Uterus (tissue), 2 donors: ENCODE data around the gene PSMA6.
"Not testable (repeated sequence)": the region's sequence is repeated elsewhere in the genome, so short reads cannot be mapped to it uniquely, and the experiment has no call there.

ENCODE experiments used
- CTCF ChIP-seq, 4 experiments: fragments of 200-600 bp in 2 of 4; fragments of 450-650 bp in 2 of 4; sonication (generic) in 2 of 4; IDR thresholded peaks; one replicate each; pipeline ENCODE4 v1.5.1; 2016 to 2019; ENCODE audit warnings: antibody characterized with exemption in 4 of 4, mild to moderate bottlenecking in 2 of 4, moderate library complexity in 1 of 4
- POLR2A ChIP-seq, 2 donors: fragments of 450-650 bp; IDR thresholded peaks; one replicate each; pipeline ENCODE4 v1.6.1; 2016; ENCODE audit warnings: antibody characterized with exemption in 2 of 2, mild to moderate bottlenecking in 1 of 2, moderate library complexity in 1 of 2

- not testable (repeated sequence) for TF ChIP-seq CTCF, POLR2A (IDR thresholded peaks at IDR 0.05)
Observed at GRCh38 chr14:35355235-35355634, 63.1 kb downstream of the PSMA6 start.
